K562 (cell line): ENCODE results near the gene ANKRD12. TPM values are rescaled to one million over a fixed set of nuclear protein-coding genes. Genes with fewer than 3 reads are reported as not detected.

ENCODE experiments used
- ATAC-seq: fragments of 200-7000 bp; cut with Tn5 transposase; 3 replicates; pipeline ENCODE4 v1.9.1; 2020; ENCODE audit warnings: moderate library complexity
- BruUV-seq: library from RNA; stranded (reverse); fragments of 400-500 nt; replicated peaks from 2 replicates; lab custom pipeline; 2021; lab: Mats Ljungman, UMichigan
- CTCF ChIA-PET: fragments of 300-600 bp; formaldehyde crosslinking; extraction: SDS; loops from one replicate; lab custom pipeline; 2021; ENCODE audit warnings: low intra/inter-chr PET ratio; lab: Yijun Ruan, JAX
- POLR2A ChIA-PET: fragments of 300-600, 350-650 bp; sonication (Branson Sonifier 250); formaldehyde crosslinking; extraction: SDS; loops from one replicate; lab custom pipeline; 2021; ENCODE audit warnings: antibody characterized with exemption, inconsistent platforms; lab: Yijun Ruan, JAX
- DNase-seq, 4 experiments: peaks; one replicate each; pipeline versions ENCODE4 v3.0.0 to v3.0.0-alpha.2; 2011 to 2018; ENCODE audit warnings: low spot score in 3 of 4, mixed read lengths in 3 of 4; ENCODE audit errors: extremely low read depth in 1 of 4
- FAIRE-seq: peaks from 2 replicates; lab custom pipeline; 2011; peaks lifted over from hg19 to GRCh38; lab: Jason Lieb, UNC
- H2AFZ ChIP-seq: 2 replicates; pipeline ENCODE4 v1.6.0; 2011; ENCODE audit warnings: low read depth, low read length, control low read depth, inconsistent platforms
- H3K27ac ChIP-seq: fragments of 200-600 bp; 3 replicates; pipeline ENCODE4 v1.8.0; 2011; ENCODE audit warnings: low read depth, mild to moderate bottlenecking, control low read depth, inconsistent platforms, low read length, moderate library complexity, mixed read lengths; ENCODE audit errors: extremely low read depth
- H3K27me3 ChIP-seq, 2 experiments: fragments of 300-600 bp in 1 of 2; 2 replicates in 1 of 2; 3 replicates in 1 of 2; pipeline versions ENCODE4 v1.6.0 to v1.8.0; 2011; ENCODE audit warnings: inconsistent platforms in 2 of 2, low read length in 2 of 2, mild to moderate bottlenecking in 1 of 2, mixed read lengths in 1 of 2, moderate library complexity in 1 of 2; ENCODE audit not compliant: control insufficient read depth in 2 of 2, insufficient read depth in 2 of 2
- H3K36me3 ChIP-seq: fragments of 300-600 bp; 3 replicates; pipeline ENCODE4 v1.8.0; 2011; ENCODE audit warnings: mild to moderate bottlenecking, low read length, inconsistent platforms; ENCODE audit not compliant: control insufficient read depth, insufficient read depth
- H3K4me1 ChIP-seq, 2 experiments: fragments of 200-600 bp in 1 of 2; replicated peaks in 1 of 2; 2 replicates in 1 of 2; 3 replicates in 1 of 2; pipeline versions ENCODE4 v1.5.1 to v1.8.0; 2011; ENCODE audit warnings: inconsistent platforms in 2 of 2, low read length in 2 of 2, mild to moderate bottlenecking in 1 of 2, mixed read lengths in 1 of 2, moderate library complexity in 1 of 2; ENCODE audit not compliant: control insufficient read depth in 2 of 2, insufficient read depth in 2 of 2
- H3K4me2 ChIP-seq: 2 replicates; pipeline ENCODE4 v1.6.1; 2011; ENCODE audit warnings: low read length, control low read depth, inconsistent platforms, mixed read lengths; ENCODE audit not compliant: insufficient read depth
- H3K4me3 ChIP-seq: fragments of 200-600 bp; sonication (generic), shearing (Covaris generic); 2 replicates; pipeline ENCODE4 v1.5.1; 2016; ENCODE audit warnings: control low read depth, inconsistent platforms
- H3K79me2 ChIP-seq: fragments of 200-600 bp; 3 replicates; pipeline ENCODE4 v1.8.0; 2011; ENCODE audit warnings: low read length, inconsistent platforms; ENCODE audit not compliant: control insufficient read depth, insufficient read depth
- H3K9ac ChIP-seq, 2 experiments: 2 replicates each; pipeline versions ENCODE4 v1.6.0 to v1.6.1; 2011; ENCODE audit warnings: low read depth in 2 of 2, low read length in 2 of 2, control low read depth in 1 of 2, inconsistent platforms in 1 of 2, mild to moderate bottlenecking in 1 of 2, mixed read lengths in 1 of 2; ENCODE audit not compliant: insufficient read depth in 1 of 2
- H3K9me1 ChIP-seq: one replicate; pipeline ENCODE4 v1.6.0; 2011; ENCODE audit warnings: inconsistent platforms, mild to moderate bottlenecking, low read length, moderate library complexity; ENCODE audit not compliant: control insufficient read depth, insufficient read depth
- H3K9me3 ChIP-seq: replicated peaks from 2 replicates; pipeline ENCODE4 v1.5.1; 2011; ENCODE audit warnings: low read depth, low read length, inconsistent platforms; ENCODE audit not compliant: control insufficient read depth, insufficient read depth
- H4K20me1 ChIP-seq: replicated peaks from 2 replicates; pipeline ENCODE4 v1.6.1; 2011; ENCODE audit warnings: low read length, inconsistent platforms, mixed read lengths; ENCODE audit not compliant: control insufficient read depth, insufficient read depth
- ADNP ChIP-seq: fragments of 200-800 bp; sonication (Bioruptor generic); IDR thresholded peaks from 2 replicates; pipeline ENCODE4 v1.6.1; 2016; ENCODE audit warnings: missing genetic modification characterization, missing compliant biosample characterization
- CCAR2 ChIP-seq: fragments of 200-400 bp; formaldehyde crosslinking; IDR thresholded peaks from 2 replicates; pipeline ENCODE4 v1.6.1; 2017; ENCODE audit warnings: mild to moderate bottlenecking, low read depth, low read length
- DIDO1 ChIP-seq: fragments of 450-650 bp; IDR thresholded peaks from 2 replicates; pipeline ENCODE4 v1.6.1; 2016; ENCODE audit warnings: low read depth, missing biosample characterization, missing genetic modification characterization
- IRF2 ChIP-seq: sonication (generic); formaldehyde crosslinking; IDR thresholded peaks from 2 replicates; pipeline ENCODE4 v1.8.1; 2022; ENCODE audit warnings: mild to moderate bottlenecking, missing genetic modification reagents
- MCM2 ChIP-seq: fragments of 450-650 bp; IDR thresholded peaks from 2 replicates; pipeline ENCODE4 v1.6.1; 2017; ENCODE audit warnings: low read depth, mild to moderate bottlenecking
- NFIX ChIP-seq: fragments of 250-450 bp; sonication (Bioruptor Pico); IDR thresholded peaks from 2 replicates; pipeline ENCODE4 v1.4.0; 2020; ENCODE audit warnings: low read depth, mild to moderate bottlenecking, moderate library complexity
- PPARD ChIP-seq: fragments of 250-450 bp; sonication (Bioruptor Pico); IDR thresholded peaks from 2 replicates; pipeline ENCODE4 v1.8.0; 2022; ENCODE audit warnings: inconsistent platforms, mild to moderate bottlenecking, moderate library complexity
- SIX5 ChIP-seq, 2 experiments: IDR thresholded peaks; 2 replicates each; pipeline ENCODE4 v1.6.1; 2011; ENCODE audit warnings: low read length in 2 of 2, borderline replicate concordance in 1 of 2, low read depth in 1 of 2, mild to moderate bottlenecking in 1 of 2, moderate library complexity in 1 of 2; ENCODE audit not compliant: insufficient read depth in 1 of 2
- SMAD2 ChIP-seq: fragments of 150-350 bp; IDR thresholded peaks from 2 replicates; pipeline ENCODE4 v1.6.1; 2014; ENCODE audit warnings: low read depth, mild to moderate bottlenecking, low read length
- SMAD4 ChIP-seq: fragments of 250-450 bp; sonication (Bioruptor Pico); conservative IDR thresholded peaks from 2 replicates; pipeline ENCODE4 v1.8.0; 2021; ENCODE audit warnings: inconsistent platforms, mild to moderate bottlenecking, moderate library complexity
- SMARCB1 ChIP-seq: IDR thresholded peaks from 2 replicates; pipeline ENCODE4 v1.6.1; 2011; ENCODE audit warnings: improper control_type of control experiment, low read depth; ENCODE audit not compliant: insufficient read length
- XRCC4 ChIP-seq: IDR thresholded peaks from one replicate; pipeline ENCODE4 v1.6.1; 2011; ENCODE audit not compliant: insufficient read depth, insufficient read length; ENCODE audit errors: extremely low read depth
- ZNF174 ChIP-seq: fragments of 250-450 bp; sonication (Bioruptor Pico); IDR thresholded peaks from 2 replicates; pipeline ENCODE4 v1.4.0; 2020; ENCODE audit warnings: mild to moderate bottlenecking
- ZNF316 ChIP-seq: fragments of 450-650 bp; IDR thresholded peaks from 2 replicates; pipeline ENCODE4 v1.6.1; 2016
- ZNF785 ChIP-seq: fragments of 250-450 bp; sonication (Bioruptor Pico); IDR thresholded peaks from 2 replicates; pipeline ENCODE4 v1.4.0; 2020; ENCODE audit warnings: mild to moderate bottlenecking
- WGBS: fragments of 100-300 bp; shearing (Covaris generic); methylation state at CpG from one replicate; pipeline ENCODE4 v1.1.6; 2016; ENCODE audit warnings: low coverage, mixed read lengths; ENCODE audit not compliant: insufficient coverage; ENCODE audit errors: missing lambda C conversion rate; 5-methylcytosine and 5-hydroxymethylcytosine counted together
- in situ Hi-C: fragments of 300-500 bp; cut with MboI; formaldehyde crosslinking; loops from 4 replicates; pipeline ENCODE4 v1.15.0; 2018; ENCODE audit warnings: inconsistent platforms, mixed read lengths
- intact Hi-C: fragments of 100-400 bp; cut with micrococcal nuclease; formaldehyde crosslinking; loops from 2 replicates; pipeline ENCODE4 v1.14.2; 2022
- polyA plus RNA-seq, 8 experiments: library from polyadenylated mRNA; depleted of rRNA in 4 of 8; stranded (reverse) in 5 of 8; unstranded in 3 of 8; fragments of >200 nt; fragmentation: Nextera tagmentation in 2 of 8; fragmentation: Illumina TruSeq in 1 of 8; extraction: Ambion mirVana in 2 of 8; extraction: Trizol in 1 of 8; gene quantifications; 2 replicates each; pipeline versions ENCODE4 v1.2.1 to v1.2.3, GENCODE V29; 2011 to 2014; ENCODE audit warnings: inconsistent platforms in 1 of 8, missing spikeins in 1 of 8
- total RNA-seq, 7 experiments: library from RNA; depleted of rRNA in 6 of 7; stranded (reverse); fragments of >200 nt in 6 of 7; fragmentation: Illumina TruSeq in 2 of 7; extraction: Trizol in 2 of 7; gene quantifications; 2 replicates each; pipeline versions ENCODE4 v1.2.1 to v1.2.3, GENCODE V29; 2011 to 2021; ENCODE audit warnings: low replicate concordance in 1 of 7
- TF ChIP-seq, protein P1 (sequence below): fragments of 250-450 bp; sonication (Bioruptor Pico); IDR thresholded peaks from 2 replicates; pipeline ENCODE4 v1.8.0; 2022; ENCODE audit warnings: inconsistent platforms, mild to moderate bottlenecking, moderate library complexity, borderline replicate concordance
- TF ChIP-seq, protein P2 (sequence below), 2 experiments: fragments of 150-350 bp in 1 of 2; IDR thresholded peaks; 2 replicates each; pipeline ENCODE4 v1.6.1; 2012 to 2016; ENCODE audit warnings: low read depth in 2 of 2, low read length in 2 of 2, mild to moderate bottlenecking in 1 of 2, moderate library complexity in 1 of 2

ANKRD12 gene
- total and polyA plus RNA-seq, 9 of the 15 experiments (the other 6 are each of a cell fraction or from before 2014, with no cell fraction given): 6.6 to 28.2 (median 16.0) TPM

DNA sequence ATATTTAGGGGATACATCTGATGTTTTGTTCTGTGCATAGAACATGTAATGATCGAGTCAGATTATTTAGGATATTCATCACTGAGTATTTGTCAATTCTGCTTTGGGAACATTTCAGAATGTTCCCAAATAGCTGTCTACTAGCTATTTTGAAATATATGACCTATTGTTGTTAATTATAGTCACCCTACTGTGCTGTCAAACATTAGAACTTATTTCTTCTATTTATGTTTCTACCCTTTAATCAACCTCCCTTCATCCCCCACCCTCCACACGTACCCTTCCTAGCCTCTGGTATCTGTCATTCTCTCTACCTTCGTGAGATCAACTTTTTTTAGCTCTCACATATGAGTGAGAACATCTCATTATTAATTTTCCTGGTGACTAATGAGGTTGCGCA is 40.9 kb downstream of the ANKRD12 start (continued):
- TF ChIP-seq ZNF316 (no peak), PPARD (CRISPR knock-in tag) (no peak), ZNF174 (CRISPR knock-in tag) (no peak)

DNA sequence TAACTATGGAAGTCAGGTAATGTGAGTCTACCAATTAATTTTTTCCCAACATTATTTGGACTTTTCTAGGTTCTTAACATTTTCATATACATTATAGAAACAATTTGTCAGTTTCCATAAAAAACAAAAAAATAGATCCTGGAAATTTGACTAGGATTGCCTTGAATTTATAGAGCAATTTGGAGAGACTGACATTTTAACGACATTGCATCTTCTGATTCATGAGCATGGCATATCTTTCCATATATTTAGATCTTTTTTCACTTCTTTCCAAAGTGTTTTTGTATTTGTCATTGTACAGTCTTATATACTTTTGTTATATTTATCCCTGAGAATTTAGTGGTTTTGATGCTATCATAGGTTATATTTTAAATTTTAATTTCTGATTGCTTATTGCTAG is 42.0 kb downstream of the ANKRD12 start:
- peaks cover 9% of the 10 kb centered on the region; the same call in 1 of the 3 replicates for H3K36me3 ChIP-seq
- WGBS: 79% methylated on average over 1 of the region's 1 CpG
- no peaks in the 10 kb centered on the region for H3K9me3 ChIP-seq
- FAIRE-seq (no peak), DNase-seq (no peak), ATAC-seq (no peak)
- peaks cover 5 to 6% of the 10 kb centered on the region in 2 experiments; a peak in 2 of 5 replicates for H3K4me1 ChIP-seq
- no peak overlapping the region for H3K27ac ChIP-seq
- H3K79me2 ChIP-seq: peaks cover 83% of the 10 kb centered on the region
- intact Hi-C loops: no loop called here
- in situ Hi-C loops: no loop called here
- ChIA-PET POLR2A (no interaction called here), CTCF (no interaction called here)
- H3K4me3 ChIP-seq: no peak overlapping the region
- H3K9me1 ChIP-seq: no peaks in the 10 kb centered on the region
- no peak overlapping the region for H3K4me2 ChIP-seq
- no peaks in the 10 kb centered on the region for H4K20me1 ChIP-seq
- H3K9ac ChIP-seq: no peak overlapping the region
- no TSS peak for BruUV-seq
- no peak overlapping the region for H2AFZ ChIP-seq
- no peaks in the 10 kb centered on the region for H3K27me3 ChIP-seq
- TF ChIP-seq XRCC4 (no peak), SIX5 (IDR thresholded peaks at IDR 0.05; ENCODE audit: borderline replicate concordance in 1 of 2, insufficient read depth in 1 of 2, low read depth in 1 of 2, low read length in 2 of 2) (no peak), IRF2 (CRISPR knock-in tag) (no peak), SMARCB1 (no peak), NFIX (no peak), ADNP (tag) (no peak), CCAR2 (no peak), SMAD2 (no peak), DIDO1 (tag) (no peak), SMAD4 (CRISPR knock-in tag) (no peak), ZNF785 (CRISPR knock-in tag) (no peak), MCM2 (no peak)
- TF ChIP-seq, protein P1, sequence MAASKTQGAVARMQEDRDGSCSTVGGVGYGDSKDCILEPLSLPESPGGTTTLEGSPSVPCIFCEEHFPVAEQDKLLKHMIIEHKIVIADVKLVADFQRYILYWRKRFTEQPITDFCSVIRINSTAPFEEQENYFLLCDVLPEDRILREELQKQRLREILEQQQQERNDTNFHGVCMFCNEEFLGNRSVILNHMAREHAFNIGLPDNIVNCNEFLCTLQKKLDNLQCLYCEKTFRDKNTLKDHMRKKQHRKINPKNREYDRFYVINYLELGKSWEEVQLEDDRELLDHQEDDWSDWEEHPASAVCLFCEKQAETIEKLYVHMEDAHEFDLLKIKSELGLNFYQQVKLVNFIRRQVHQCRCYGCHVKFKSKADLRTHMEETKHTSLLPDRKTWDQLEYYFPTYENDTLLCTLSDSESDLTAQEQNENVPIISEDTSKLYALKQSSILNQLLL (CRISPR knock-in tag): no peak
- TF ChIP-seq, protein P2, sequence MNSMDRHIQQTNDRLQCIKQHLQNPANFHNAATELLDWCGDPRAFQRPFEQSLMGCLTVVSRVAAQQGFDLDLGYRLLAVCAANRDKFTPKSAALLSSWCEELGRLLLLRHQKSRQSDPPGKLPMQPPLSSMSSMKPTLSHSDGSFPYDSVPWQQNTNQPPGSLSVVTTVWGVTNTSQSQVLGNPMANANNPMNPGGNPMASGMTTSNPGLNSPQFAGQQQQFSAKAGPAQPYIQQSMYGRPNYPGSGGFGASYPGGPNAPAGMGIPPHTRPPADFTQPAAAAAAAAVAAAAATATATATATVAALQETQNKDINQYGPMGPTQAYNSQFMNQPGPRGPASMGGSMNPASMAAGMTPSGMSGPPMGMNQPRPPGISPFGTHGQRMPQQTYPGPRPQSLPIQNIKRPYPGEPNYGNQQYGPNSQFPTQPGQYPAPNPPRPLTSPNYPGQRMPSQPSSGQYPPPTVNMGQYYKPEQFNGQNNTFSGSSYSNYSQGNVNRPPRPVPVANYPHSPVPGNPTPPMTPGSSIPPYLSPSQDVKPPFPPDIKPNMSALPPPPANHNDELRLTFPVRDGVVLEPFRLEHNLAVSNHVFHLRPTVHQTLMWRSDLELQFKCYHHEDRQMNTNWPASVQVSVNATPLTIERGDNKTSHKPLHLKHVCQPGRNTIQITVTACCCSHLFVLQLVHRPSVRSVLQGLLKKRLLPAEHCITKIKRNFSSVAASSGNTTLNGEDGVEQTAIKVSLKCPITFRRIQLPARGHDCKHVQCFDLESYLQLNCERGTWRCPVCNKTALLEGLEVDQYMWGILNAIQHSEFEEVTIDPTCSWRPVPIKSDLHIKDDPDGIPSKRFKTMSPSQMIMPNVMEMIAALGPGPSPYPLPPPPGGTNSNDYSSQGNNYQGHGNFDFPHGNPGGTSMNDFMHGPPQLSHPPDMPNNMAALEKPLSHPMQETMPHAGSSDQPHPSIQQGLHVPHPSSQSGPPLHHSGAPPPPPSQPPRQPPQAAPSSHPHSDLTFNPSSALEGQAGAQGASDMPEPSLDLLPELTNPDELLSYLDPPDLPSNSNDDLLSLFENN (IDR thresholded peaks at IDR 0.05; ENCODE audit: low read depth in 2 of 2, low read length in 2 of 2): no peak
